ENCODE measurements around the gene CFAP90.

CFAP90 gene

GRCh38 chr5:7868427-7868772 lies 17.5 kb upstream of the CFAP90 start:
- no peak for DNase-seq (ENCODE audit: low read depth)

- DNase-seq (ENCODE audit: low read depth), result no peak
Measured at GRCh38 chr5:7867260-7867659, 16.3 kb upstream of the CFAP90 start.

- DNase-seq (ENCODE audit: low read depth), result no peak
Measured at GRCh38 chr5:7866196-7866595, 15.3 kb upstream of the CFAP90 start.

GRCh38 chr5:7857926-7858632 lies 7.1 kb upstream of the CFAP90 start:
- no peak for DNase-seq (ENCODE audit: low read depth)

GRCh38 chr5:7857361-7857760 lies 6.4 kb upstream of the CFAP90 start:
- DNase-seq (ENCODE audit: low read depth), result no peak

GRCh38 chr5:7856855-7857254 lies 5.9 kb upstream of the CFAP90 start:
- DNase-seq (ENCODE audit: low read depth), result no peak

- DNase-seq (ENCODE audit: low read depth), result no peak
Measured at GRCh38 chr5:7855611-7856010, 4.7 kb upstream of the CFAP90 start.

- no peak for DNase-seq (ENCODE audit: low read depth)
Measured at GRCh38 chr5:7852988-7853387, 2.1 kb upstream of the CFAP90 start.

- DNase-seq (ENCODE audit: low read depth), result no peak
Measured at GRCh38 chr5:7852542-7852941, 1.6 kb upstream of the CFAP90 start.

- no peak for DNase-seq (ENCODE audit: low read depth)
Measured at GRCh38 chr5:7851617-7852289, 820 bp upstream of the CFAP90 start.

- DNase-seq (ENCODE audit: low read depth), result no peak
Measured at GRCh38 chr5:7851240-7851592, 283 bp upstream of the CFAP90 start.

GRCh38 chr5:7849681-7850394 lies 1.1 kb downstream of the CFAP90 start:
- no peak for DNase-seq (ENCODE audit: low read depth)

- no peak for DNase-seq (ENCODE audit: low read depth)
Measured at GRCh38 chr5:7848296-7848695, 2.6 kb downstream of the CFAP90 start.

- DNase-seq (ENCODE audit: low read depth), result no peak
Measured at GRCh38 chr5:7846327-7846726, 4.6 kb downstream of the CFAP90 start.

GRCh38 chr5:7845557-7845956 lies 5.4 kb downstream of the CFAP90 start:
- DNase-seq (ENCODE audit: low read depth), result no peak

GRCh38 chr5:7844901-7845300 lies 6.0 kb downstream of the CFAP90 start:
- no peak for DNase-seq (ENCODE audit: low read depth)

- no peak for DNase-seq (ENCODE audit: low read depth)
Measured at GRCh38 chr5:7842531-7842930, 8.4 kb downstream of the CFAP90 start.

GRCh38 chr5:7837403-7837802 lies 13.5 kb downstream of the CFAP90 start:
- DNase-seq (ENCODE audit: low read depth), result no peak

- no peak for DNase-seq (ENCODE audit: low read depth)
Measured at GRCh38 chr5:7834982-7835381, 16.0 kb downstream of the CFAP90 start.

GRCh38 chr5:7828269-7828668 lies 22.7 kb downstream of the CFAP90 start:
- no peak for DNase-seq (ENCODE audit: low read depth)

- DNase-seq (ENCODE audit: low read depth), result no peak
Measured at GRCh38 chr5:7827610-7828009, 23.3 kb downstream of the CFAP90 start.

- DNase-seq (ENCODE audit: low read depth), result no peak
Measured at GRCh38 chr5:7825630-7826029, 25.3 kb downstream of the CFAP90 start.

- no peak for DNase-seq (ENCODE audit: low read depth)
Measured at GRCh38 chr5:7824995-7825394, 25.9 kb downstream of the CFAP90 start.

- DNase-seq (ENCODE audit: low read depth), result no peak
Measured at GRCh38 chr5:7823594-7823993, 27.3 kb downstream of the CFAP90 start.
